ENCODE data around the gene CHRNA3. TPM values are rescaled to one million over a fixed set of nuclear protein-coding genes. Genes with fewer than 3 reads are reported as not detected.

Gene CHRNA3
- total RNA-seq, 1 donor from 2014 or later: 3.7 TPM

DNA sequence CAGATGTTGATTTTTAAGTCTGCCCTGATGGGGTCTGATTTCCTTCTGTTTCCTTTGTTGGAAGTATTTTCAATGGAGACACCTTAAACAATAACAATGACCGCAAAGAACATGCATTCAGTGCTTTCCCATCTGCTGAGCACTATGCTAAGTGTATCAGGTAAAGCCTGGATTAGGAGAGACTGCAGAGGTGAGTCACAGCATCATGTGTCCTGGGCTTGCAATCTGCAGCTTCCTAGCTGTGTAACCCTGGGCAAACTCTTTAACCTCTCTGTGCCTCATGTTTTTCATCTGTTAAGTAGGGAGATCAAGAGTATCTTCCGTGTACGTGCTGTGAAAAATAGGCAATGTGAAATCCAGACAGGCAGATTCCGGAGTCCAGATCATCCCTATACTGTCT lies 33.5 kb upstream of the CHRNA3 start:
- H3K9me3 ChIP-seq: no peaks in the 10 kb centered on the region
- H3K36me3 ChIP-seq: no peaks in the 10 kb centered on the region
- no peak overlapping the region for H3K27ac ChIP-seq
- no peak overlapping the region for H3K4me3 ChIP-seq
- H3K27me3 ChIP-seq: no peaks in the 10 kb centered on the region
- intact Hi-C loops (cut with DNase I): no loop called here
- no peak for DNase-seq (ENCODE audit: extremely low spot score in 2 of 2)
- TF ChIP-seq POLR2A (IDR thresholded peaks at IDR 0.05) (no peak), POLR2AphosphoS5 (IDR thresholded peaks at IDR 0.05; ENCODE audit: insufficient read depth in 1 of 2, low read depth in 1 of 2) (no peak)
- TF ChIP-seq, protein P1, sequence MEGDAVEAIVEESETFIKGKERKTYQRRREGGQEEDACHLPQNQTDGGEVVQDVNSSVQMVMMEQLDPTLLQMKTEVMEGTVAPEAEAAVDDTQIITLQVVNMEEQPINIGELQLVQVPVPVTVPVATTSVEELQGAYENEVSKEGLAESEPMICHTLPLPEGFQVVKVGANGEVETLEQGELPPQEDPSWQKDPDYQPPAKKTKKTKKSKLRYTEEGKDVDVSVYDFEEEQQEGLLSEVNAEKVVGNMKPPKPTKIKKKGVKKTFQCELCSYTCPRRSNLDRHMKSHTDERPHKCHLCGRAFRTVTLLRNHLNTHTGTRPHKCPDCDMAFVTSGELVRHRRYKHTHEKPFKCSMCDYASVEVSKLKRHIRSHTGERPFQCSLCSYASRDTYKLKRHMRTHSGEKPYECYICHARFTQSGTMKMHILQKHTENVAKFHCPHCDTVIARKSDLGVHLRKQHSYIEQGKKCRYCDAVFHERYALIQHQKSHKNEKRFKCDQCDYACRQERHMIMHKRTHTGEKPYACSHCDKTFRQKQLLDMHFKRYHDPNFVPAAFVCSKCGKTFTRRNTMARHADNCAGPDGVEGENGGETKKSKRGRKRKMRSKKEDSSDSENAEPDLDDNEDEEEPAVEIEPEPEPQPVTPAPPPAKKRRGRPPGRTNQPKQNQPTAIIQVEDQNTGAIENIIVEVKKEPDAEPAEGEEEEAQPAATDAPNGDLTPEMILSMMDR (IDR thresholded peaks at IDR 0.05): no peak
- H3K4me1 ChIP-seq: no peaks in the 10 kb centered on the region

DNA sequence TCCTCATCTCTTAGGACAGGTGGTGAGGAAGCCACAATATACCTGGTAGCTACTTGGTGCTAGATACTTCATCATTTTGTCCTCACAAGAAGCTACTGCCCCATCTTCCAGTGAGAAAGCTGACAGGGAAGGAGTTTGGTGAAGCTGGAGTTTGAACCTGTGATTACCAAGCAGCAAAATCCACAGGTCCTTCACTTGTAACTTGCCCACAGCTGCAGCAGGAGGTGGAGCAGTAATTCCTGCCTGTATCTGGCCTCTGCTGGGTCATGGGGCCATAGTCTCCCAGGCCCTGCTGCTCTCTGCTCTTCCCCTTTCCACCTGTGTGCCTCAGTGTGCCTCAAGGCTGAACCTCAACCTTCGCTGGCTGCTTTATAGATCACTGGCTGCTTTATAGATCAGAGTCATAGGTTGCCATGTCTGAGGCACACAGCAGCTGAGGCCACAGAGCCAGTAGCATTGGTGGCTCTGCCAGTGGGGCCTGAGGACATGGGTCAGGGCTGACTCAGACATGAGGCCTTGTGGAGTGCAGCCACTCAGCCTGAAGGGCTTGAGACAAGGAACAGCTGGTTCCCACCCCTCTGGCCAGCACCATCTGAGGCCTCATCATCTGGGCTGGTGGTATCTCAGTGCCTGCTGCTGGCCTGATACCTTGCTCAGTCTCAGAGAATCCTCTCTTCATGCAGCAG lies 31.3 kb upstream of the CHRNA3 start:
- no peaks in the 10 kb centered on the region for H3K9me3 ChIP-seq
- intact Hi-C loops (cut with DNase I): no loop called here
- no peak overlapping the region for H3K27ac ChIP-seq
- DNase-seq (ENCODE audit: extremely low spot score in 2 of 2): no peak
- no peaks in the 10 kb centered on the region for H3K4me1 ChIP-seq
- H3K36me3 ChIP-seq: no peaks in the 10 kb centered on the region
- no peaks in the 10 kb centered on the region for H3K27me3 ChIP-seq
- TF ChIP-seq POLR2AphosphoS5 (IDR thresholded peaks at IDR 0.05; ENCODE audit: insufficient read depth in 1 of 2, low read depth in 1 of 2) (no peak), POLR2A (IDR thresholded peaks at IDR 0.05) (no peak)
- TF ChIP-seq, protein P1 (IDR thresholded peaks at IDR 0.05): no peak
- no peak overlapping the region for H3K4me3 ChIP-seq

DNA sequence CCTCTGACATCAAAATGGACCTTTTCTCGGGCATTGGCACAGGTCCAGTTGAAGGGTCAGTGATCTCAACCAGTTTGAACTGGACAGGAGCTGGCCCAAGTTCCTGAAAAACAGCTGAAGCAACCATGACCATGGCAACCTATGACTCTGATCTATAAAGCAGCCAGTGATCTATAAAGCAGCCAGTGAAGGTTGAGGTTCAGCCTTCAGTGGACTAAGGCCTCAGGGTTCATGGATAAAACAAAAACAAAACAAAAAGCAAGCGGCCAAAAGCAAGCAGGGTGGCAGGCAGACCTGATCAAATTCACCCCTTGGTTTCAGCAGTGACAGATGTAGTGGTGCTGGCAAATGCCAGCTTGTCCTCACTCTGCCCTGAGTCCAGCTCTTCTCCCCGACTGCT lies 30.2 kb upstream of the CHRNA3 start:
- TF ChIP-seq POLR2AphosphoS5 (IDR thresholded peaks at IDR 0.05; ENCODE audit: insufficient read depth in 1 of 2, low read depth in 1 of 2): no peak
- TF ChIP-seq POLR2A (IDR thresholded peaks at IDR 0.05): no peak
- TF ChIP-seq, protein P1 (IDR thresholded peaks at IDR 0.05): no peak
- Histone ChIP-seq H3K4me1 (no peaks in the 10 kb centered on the region), H3K36me3 (no peaks in the 10 kb centered on the region), H3K27me3 (no peaks in the 10 kb centered on the region), H3K9me3 (no peaks in the 10 kb centered on the region), H3K27ac (no peak overlapping the region), H3K4me3 (no peak overlapping the region)
- DNase-seq (ENCODE audit: extremely low spot score in 2 of 2): no peak
- intact Hi-C loops (cut with DNase I): no loop called here

DNA sequence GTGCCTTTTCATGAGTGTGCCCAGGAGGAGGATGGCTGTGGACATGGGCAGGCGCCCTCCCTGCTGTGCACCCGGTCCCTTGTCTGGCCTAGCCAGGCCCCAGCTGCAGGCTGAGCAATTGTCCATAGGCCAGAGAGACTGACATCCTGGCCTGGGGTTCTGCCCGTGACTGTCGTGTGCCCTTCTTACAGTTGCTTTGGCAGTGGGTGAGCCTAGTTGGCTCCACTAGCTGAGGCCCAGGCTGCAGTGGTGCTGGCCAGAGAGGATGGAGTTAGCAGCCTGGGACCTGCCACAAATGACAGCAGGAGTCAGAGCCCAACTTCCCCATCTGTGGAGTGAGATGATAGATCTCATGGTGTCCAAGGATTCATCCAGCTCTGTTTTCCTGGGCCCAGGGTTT lies 29.2 kb upstream of the CHRNA3 start:
- no peaks in the 10 kb centered on the region for H3K4me1 ChIP-seq
- H3K4me3 ChIP-seq: no peak overlapping the region
- intact Hi-C loops (cut with DNase I): no loop called here
- no peaks in the 10 kb centered on the region for H3K9me3 ChIP-seq
- no peak for DNase-seq (ENCODE audit: extremely low spot score in 2 of 2)
- H3K27ac ChIP-seq: no peak overlapping the region
- no peaks in the 10 kb centered on the region for H3K27me3 ChIP-seq
- no peaks in the 10 kb centered on the region for H3K36me3 ChIP-seq
- TF ChIP-seq, protein P1 (IDR thresholded peaks at IDR 0.05): no peak
- no peak for TF ChIP-seq POLR2AphosphoS5 (IDR thresholded peaks at IDR 0.05; ENCODE audit: insufficient read depth in 1 of 2, low read depth in 1 of 2)
- TF ChIP-seq POLR2A (IDR thresholded peaks at IDR 0.05): no peak

DNA sequence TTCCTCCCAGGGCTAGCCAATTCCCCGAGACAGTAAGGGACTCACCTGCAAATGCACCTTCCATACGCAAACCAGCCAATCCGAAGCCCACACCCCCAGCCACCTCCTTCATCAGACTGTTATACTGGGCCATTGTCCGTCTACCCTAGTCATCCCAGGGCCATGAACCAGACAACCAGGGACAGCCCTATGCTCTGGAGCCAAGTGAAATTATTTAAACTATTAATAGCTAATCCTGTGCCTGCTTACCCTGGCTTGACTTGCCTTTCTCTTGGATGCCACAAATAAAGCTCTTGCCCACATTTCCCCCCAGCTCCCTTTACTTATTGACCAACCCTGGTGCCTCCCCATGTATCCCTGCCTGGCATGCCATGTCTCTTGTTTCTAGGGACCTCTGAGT lies 24.2 kb upstream of the CHRNA3 start:
- no peaks in the 10 kb centered on the region for H3K36me3 ChIP-seq
- H3K27ac ChIP-seq: no peak overlapping the region
- H3K9me3 ChIP-seq: no peaks in the 10 kb centered on the region
- TF ChIP-seq, protein P1 (IDR thresholded peaks at IDR 0.05): no peak
- TF ChIP-seq POLR2AphosphoS5 (IDR thresholded peaks at IDR 0.05; ENCODE audit: insufficient read depth in 1 of 2, low read depth in 1 of 2) (no peak), POLR2A (IDR thresholded peaks at IDR 0.05) (no peak)
- no peaks in the 10 kb centered on the region for H3K27me3 ChIP-seq
- peaks cover 12% of the 10 kb centered on the region for H3K4me1 ChIP-seq
- intact Hi-C loops (cut with DNase I): no loop called here
- no peak for DNase-seq (ENCODE audit: extremely low spot score in 2 of 2)
- no peak overlapping the region for H3K4me3 ChIP-seq

All from vagina (tissue), 2 donors.